HepG2 (cell line): ENCODE data around the gene SGMS1. TPM values are rescaled to one million over a fixed set of nuclear protein-coding genes. Genes with fewer than 3 reads are reported as not detected.

ENCODE experiments used
- ATAC-seq: fragments of 200-7000 bp; cut with Tn5 transposase; 3 replicates; pipeline ENCODE4 v1.9.1; 2020; ENCODE audit warnings: mild to moderate bottlenecking, moderate library complexity
- BruUV-seq: library from RNA; stranded (reverse); fragments of 400-500 nt; replicated peaks from 2 replicates; lab custom pipeline; 2021; lab: Mats Ljungman, UMichigan
- CTCF ChIA-PET: fragments of 300-600 bp; formaldehyde crosslinking; extraction: SDS; loops from one replicate; lab custom pipeline; 2021; ENCODE audit warnings: low total read pairs, inconsistent platforms, low intra/inter-chr PET ratio; lab: Yijun Ruan, JAX
- POLR2A ChIA-PET: fragments of 350-600 bp; sonication (Branson Sonifier 250); formaldehyde crosslinking; loops from one replicate; lab custom pipeline; 2020; ENCODE audit warnings: antibody characterized with exemption, inconsistent platforms; lab: Yijun Ruan, JAX
- DNase-seq: peaks from one replicate; pipeline ENCODE4 v3.0.0-alpha.2; 2015; ENCODE audit warnings: low spot score
- FAIRE-seq: peaks from 3 replicates; lab custom pipeline; 2011; peaks lifted over from hg19 to GRCh38; lab: Jason Lieb, UNC
- H2AFZ ChIP-seq: one replicate; pipeline ENCODE4 v1.6.1; 2011; ENCODE audit warnings: low read length, inconsistent platforms
- H3K27ac ChIP-seq: fragments of 300-600 bp; 3 replicates; pipeline ENCODE4 v1.8.0; 2011; ENCODE audit warnings: mixed run types, mild to moderate bottlenecking, mixed read lengths, low read length, inconsistent platforms; ENCODE audit not compliant: insufficient read depth; ENCODE audit errors: extremely low read length
- H3K27me3 ChIP-seq, 2 experiments: fragments of 200-600 bp in 1 of 2; 2 replicates in 1 of 2; 3 replicates in 1 of 2; pipeline versions ENCODE4 v1.6.0 to v1.8.0; 2011; ENCODE audit warnings: low read length in 2 of 2, mild to moderate bottlenecking in 2 of 2, moderate library complexity in 2 of 2, inconsistent platforms in 1 of 2; ENCODE audit not compliant: insufficient read depth in 2 of 2, control insufficient read depth in 1 of 2
- H3K36me3 ChIP-seq, 2 experiments: fragments of 200-600 bp in 1 of 2; replicated peaks in 1 of 2; 2 replicates in 1 of 2; 3 replicates in 1 of 2; pipeline versions ENCODE4 v1.5.1 to v1.8.0; 2011; ENCODE audit warnings: low read length in 2 of 2, inconsistent platforms in 1 of 2; ENCODE audit not compliant: insufficient read depth in 2 of 2, control insufficient read depth in 1 of 2
- H3K4me1 ChIP-seq: 2 replicates; pipeline ENCODE4 v1.5.1; 2012; ENCODE audit warnings: low read length, inconsistent platforms; ENCODE audit not compliant: insufficient read depth
- H3K4me2 ChIP-seq: 2 replicates; pipeline ENCODE4 v1.6.0; 2011; ENCODE audit warnings: low read depth, low read length, inconsistent platforms
- H3K4me3 ChIP-seq, 3 experiments: fragments of 200-600 bp in 1 of 3; sonication (generic), shearing (Covaris generic) in 1 of 3; replicated peaks in 1 of 3; 2 replicates each; pipeline ENCODE4 v1.5.1; 2011 to 2016; ENCODE audit warnings: low read length in 3 of 3, inconsistent platforms in 2 of 3, low read depth in 2 of 3, mild to moderate bottlenecking in 2 of 3, control low read depth in 1 of 3, mixed read lengths in 1 of 3; ENCODE audit not compliant: insufficient read depth in 1 of 3
- H3K79me2 ChIP-seq: one replicate; pipeline ENCODE4 v1.6.1; 2011; ENCODE audit warnings: low read length, inconsistent platforms; ENCODE audit not compliant: insufficient read depth
- H3K9ac ChIP-seq: 2 replicates; pipeline ENCODE4 v1.6.0; 2011; ENCODE audit warnings: mild to moderate bottlenecking, low read depth, low read length, inconsistent platforms; ENCODE audit not compliant: insufficient read depth
- H3K9me3 ChIP-seq: 2 replicates; pipeline ENCODE4 v1.5.1; 2012; ENCODE audit warnings: mild to moderate bottlenecking, low read length
- H4K20me1 ChIP-seq: 2 replicates; pipeline ENCODE4 v1.6.0; 2011; ENCODE audit warnings: inconsistent platforms, mild to moderate bottlenecking, low read length, moderate library complexity; ENCODE audit not compliant: insufficient read depth
- DNMT3B ChIP-seq: conservative IDR thresholded peaks from 2 replicates; pipeline ENCODE4 v1.6.1; 2016; ENCODE audit warnings: missing biosample characterization, control low read depth
- HNRNPLL ChIP-seq: fragments of 200-400 bp; formaldehyde crosslinking; IDR thresholded peaks from 2 replicates; pipeline ENCODE4 v1.6.1; 2017; ENCODE audit warnings: mild to moderate bottlenecking, low read depth, low read length; ENCODE audit not compliant: poor library complexity, severe bottlenecking
- NRL ChIP-seq: sonication (generic); formaldehyde crosslinking; IDR thresholded peaks from 2 replicates; pipeline ENCODE4 v1.5.0; 2020; ENCODE audit warnings: missing genetic modification reagents, mild to moderate bottlenecking, moderate library complexity, borderline replicate concordance
- ZBTB42 ChIP-seq: sonication (generic); formaldehyde crosslinking; IDR thresholded peaks from 2 replicates; pipeline ENCODE4 v1.5.0; 2020; ENCODE audit warnings: mild to moderate bottlenecking, missing genetic modification reagents
- ZNF274 ChIP-seq: sonication (generic); formaldehyde crosslinking; IDR thresholded peaks from 2 replicates; pipeline ENCODE4 v1.5.1; 2020; ENCODE audit warnings: mild to moderate bottlenecking, missing genetic modification reagents
- ZNF616 ChIP-seq: sonication (generic); formaldehyde crosslinking; IDR thresholded peaks from 2 replicates; pipeline ENCODE4 v1.5.0; 2020; ENCODE audit warnings: low read depth, mild to moderate bottlenecking, missing genetic modification reagents
- WGBS: methylation state at CpG from one replicate; pipeline ENCODE4 v1.1.6; 2017; ENCODE audit warnings: low lambda C conversion rate; 5-methylcytosine and 5-hydroxymethylcytosine counted together
- in situ Hi-C: cut with HindIII; loops from 2 replicates; pipeline ENCODE4 v1.10.0; 2017; ENCODE audit warnings: low pct_unique_long_range_greater_than_20kb; ENCODE audit not compliant: extremely low pct_ligation_motif_present
- intact Hi-C: fragments of 100-400 bp; cut with micrococcal nuclease; formaldehyde crosslinking; loops from one replicate; pipeline ENCODE4 v1.10.0; 2022; ENCODE audit not compliant: unreplicated experiment
- polyA plus RNA-seq, 8 experiments: library from polyadenylated mRNA; depleted of rRNA in 3 of 8; stranded (reverse) in 7 of 8; unstranded in 1 of 8; fragments of >200 nt; fragmentation: Illumina TruSeq in 4 of 8; extraction: Trizol in 4 of 8; gene quantifications; 2 replicates each; pipeline versions ENCODE4 v1.2.1 to v1.2.3, GENCODE V29; 2011 to 2016; ENCODE audit warnings: low read depth in 4 of 8, missing spikeins in 1 of 8, mixed read lengths in 1 of 8; ENCODE audit not compliant: insufficient read depth in 1 of 8
- total RNA-seq, 5 experiments: library from RNA; depleted of rRNA; stranded (reverse); fragments of >200 nt; fragmentation: Illumina TruSeq; extraction: Trizol; gene quantifications; 2 replicates each; pipeline ENCODE4 v1.2.3, GENCODE V29; 2016; ENCODE audit warnings: low read depth in 1 of 5
- TF ChIP-seq, protein P1 (sequence below): sonication (generic); formaldehyde crosslinking; IDR thresholded peaks from 2 replicates; pipeline ENCODE4 v1.5.1; 2020; ENCODE audit warnings: mild to moderate bottlenecking, missing genetic modification reagents, borderline replicate concordance
- TF ChIP-seq, protein P2 (sequence below): sonication (generic); formaldehyde crosslinking; conservative IDR thresholded peaks from 2 replicates; pipeline ENCODE4 v1.8.0; 2022; ENCODE audit warnings: low read depth, missing genetic modification reagents
- TF ChIP-seq, protein P3 (sequence below): sonication (generic); formaldehyde crosslinking; IDR thresholded peaks from 2 replicates; pipeline ENCODE4 v1.4.0; 2020; ENCODE audit warnings: missing genetic modification reagents
- TF ChIP-seq, protein P4 (sequence below): sonication (generic); formaldehyde crosslinking; IDR thresholded peaks from 2 replicates; pipeline ENCODE4 v1.5.0; 2020; ENCODE audit warnings: missing genetic modification reagents

The SGMS1 gene
- total and polyA plus RNA-seq, 2 of the 13 experiments (the other 11 are each of a cell fraction or from before 2014, with no cell fraction given): 6.5 to 15.1 TPM

DNA sequence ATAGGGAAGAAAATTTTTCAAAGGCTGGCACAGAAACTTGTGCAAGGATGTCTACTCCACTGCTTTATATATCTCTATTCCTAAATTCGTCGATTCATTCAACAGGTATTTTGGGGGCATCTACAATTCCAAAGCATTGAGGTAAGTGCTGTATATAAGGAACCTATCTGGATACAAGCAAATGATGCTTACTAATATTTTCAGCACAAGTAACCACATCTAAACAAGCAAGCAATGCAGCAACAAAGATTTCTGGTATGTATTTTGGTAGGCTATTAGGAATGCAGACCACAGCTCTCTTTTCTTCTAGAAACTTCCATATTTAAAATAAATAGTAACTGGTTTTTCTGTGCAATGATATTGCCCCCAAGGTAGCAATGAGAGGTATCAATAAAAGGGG is 183.9 kb downstream of the SGMS1 start (continued):
- TF ChIP-seq, protein P1, sequence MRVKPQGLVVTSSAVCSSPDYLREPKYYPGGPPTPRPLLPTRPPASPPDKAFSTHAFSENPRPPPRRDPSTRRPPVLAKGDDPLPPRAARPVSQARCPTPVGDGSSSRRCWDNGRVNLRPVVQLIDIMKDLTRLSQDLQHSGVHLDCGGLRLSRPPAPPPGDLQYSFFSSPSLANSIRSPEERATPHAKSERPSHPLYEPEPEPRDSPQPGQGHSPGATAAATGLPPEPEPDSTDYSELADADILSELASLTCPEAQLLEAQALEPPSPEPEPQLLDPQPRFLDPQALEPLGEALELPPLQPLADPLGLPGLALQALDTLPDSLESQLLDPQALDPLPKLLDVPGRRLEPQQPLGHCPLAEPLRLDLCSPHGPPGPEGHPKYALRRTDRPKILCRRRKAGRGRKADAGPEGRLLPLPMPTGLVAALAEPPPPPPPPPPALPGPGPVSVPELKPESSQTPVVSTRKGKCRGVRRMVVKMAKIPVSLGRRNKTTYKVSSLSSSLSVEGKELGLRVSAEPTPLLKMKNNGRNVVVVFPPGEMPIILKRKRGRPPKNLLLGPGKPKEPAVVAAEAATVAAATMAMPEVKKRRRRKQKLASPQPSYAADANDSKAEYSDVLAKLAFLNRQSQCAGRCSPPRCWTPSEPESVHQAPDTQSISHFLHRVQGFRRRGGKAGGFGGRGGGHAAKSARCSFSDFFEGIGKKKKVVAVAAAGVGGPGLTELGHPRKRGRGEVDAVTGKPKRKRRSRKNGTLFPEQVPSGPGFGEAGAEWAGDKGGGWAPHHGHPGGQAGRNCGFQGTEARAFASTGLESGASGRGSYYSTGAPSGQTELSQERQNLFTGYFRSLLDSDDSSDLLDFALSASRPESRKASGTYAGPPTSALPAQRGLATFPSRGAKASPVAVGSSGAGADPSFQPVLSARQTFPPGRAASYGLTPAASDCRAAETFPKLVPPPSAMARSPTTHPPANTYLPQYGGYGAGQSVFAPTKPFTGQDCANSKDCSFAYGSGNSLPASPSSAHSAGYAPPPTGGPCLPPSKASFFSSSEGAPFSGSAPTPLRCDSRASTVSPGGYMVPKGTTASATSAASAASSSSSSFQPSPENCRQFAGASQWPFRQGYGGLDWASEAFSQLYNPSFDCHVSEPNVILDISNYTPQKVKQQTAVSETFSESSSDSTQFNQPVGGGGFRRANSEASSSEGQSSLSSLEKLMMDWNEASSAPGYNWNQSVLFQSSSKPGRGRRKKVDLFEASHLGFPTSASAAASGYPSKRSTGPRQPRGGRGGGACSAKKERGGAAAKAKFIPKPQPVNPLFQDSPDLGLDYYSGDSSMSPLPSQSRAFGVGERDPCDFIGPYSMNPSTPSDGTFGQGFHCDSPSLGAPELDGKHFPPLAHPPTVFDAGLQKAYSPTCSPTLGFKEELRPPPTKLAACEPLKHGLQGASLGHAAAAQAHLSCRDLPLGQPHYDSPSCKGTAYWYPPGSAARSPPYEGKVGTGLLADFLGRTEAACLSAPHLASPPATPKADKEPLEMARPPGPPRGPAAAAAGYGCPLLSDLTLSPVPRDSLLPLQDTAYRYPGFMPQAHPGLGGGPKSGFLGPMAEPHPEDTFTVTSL: no peak
- TF ChIP-seq NRL (CRISPR knock-in tag) (no peak), DNMT3B (CRISPR knock-in tag) (no peak)

DNA sequence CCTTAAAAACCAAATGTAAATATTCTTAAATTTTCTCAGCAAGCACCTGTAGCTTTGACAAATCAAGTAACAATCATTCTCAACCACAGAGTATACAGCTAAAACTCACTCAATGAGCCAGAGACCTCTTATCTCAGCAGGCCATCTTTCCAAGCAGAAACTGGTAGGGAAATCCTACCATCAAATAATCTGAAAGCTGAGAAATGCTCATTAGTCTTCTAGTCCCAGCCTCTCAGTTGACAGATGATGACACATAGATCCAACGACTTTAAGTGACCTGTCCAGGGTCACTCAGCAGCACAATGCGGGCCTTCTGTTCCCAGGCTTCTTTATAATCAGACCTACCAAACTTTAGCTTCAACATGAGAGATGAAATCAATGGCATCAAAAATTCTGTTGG is 184.6 kb downstream of the SGMS1 start:
- no peak overlapping the region for H3K9ac ChIP-seq
- no peaks in the 10 kb centered on the region for H3K27me3 ChIP-seq
- no peaks in the 10 kb centered on the region for H3K9me3 ChIP-seq
- CTCF ChIA-PET: no interaction called here
- intact Hi-C loops: no loop called here
- H2AFZ ChIP-seq: no peak overlapping the region
- FAIRE-seq (no peak), ATAC-seq (no peak), DNase-seq (no peak)
- no peak overlapping the region for H3K27ac ChIP-seq
- H3K4me1 ChIP-seq: no peaks in the 10 kb centered on the region
- no peaks in the 10 kb centered on the region for H3K36me3 ChIP-seq
- H4K20me1 ChIP-seq: no peaks in the 10 kb centered on the region
- 85% methylated on average over 2 of the region's 2 CpGs for WGBS
- POLR2A ChIA-PET: no interaction called here
- no peaks in the 10 kb centered on the region for H3K79me2 ChIP-seq
- in situ Hi-C loops: no loop called here
- no peak overlapping the region for H3K4me2 ChIP-seq
- BruUV-seq: no TSS peak
- H3K4me3 ChIP-seq: no peak overlapping the region
- TF ChIP-seq ZNF616 (CRISPR knock-in tag): no peak
- TF ChIP-seq ZNF274 (CRISPR knock-in tag): no peak
- TF ChIP-seq, protein P2, sequence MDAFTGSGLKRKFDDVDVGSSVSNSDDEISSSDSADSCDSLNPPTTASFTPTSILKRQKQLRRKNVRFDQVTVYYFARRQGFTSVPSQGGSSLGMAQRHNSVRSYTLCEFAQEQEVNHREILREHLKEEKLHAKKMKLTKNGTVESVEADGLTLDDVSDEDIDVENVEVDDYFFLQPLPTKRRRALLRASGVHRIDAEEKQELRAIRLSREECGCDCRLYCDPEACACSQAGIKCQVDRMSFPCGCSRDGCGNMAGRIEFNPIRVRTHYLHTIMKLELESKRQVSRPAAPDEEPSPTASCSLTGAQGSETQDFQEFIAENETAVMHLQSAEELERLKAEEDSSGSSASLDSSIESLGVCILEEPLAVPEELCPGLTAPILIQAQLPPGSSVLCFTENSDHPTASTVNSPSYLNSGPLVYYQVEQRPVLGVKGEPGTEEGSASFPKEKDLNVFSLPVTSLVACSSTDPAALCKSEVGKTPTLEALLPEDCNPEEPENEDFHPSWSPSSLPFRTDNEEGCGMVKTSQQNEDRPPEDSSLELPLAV: no peak
- TF ChIP-seq ZBTB42: no peak
- no peak for TF ChIP-seq DNMT3B (CRISPR knock-in tag)
- TF ChIP-seq, protein P3, sequence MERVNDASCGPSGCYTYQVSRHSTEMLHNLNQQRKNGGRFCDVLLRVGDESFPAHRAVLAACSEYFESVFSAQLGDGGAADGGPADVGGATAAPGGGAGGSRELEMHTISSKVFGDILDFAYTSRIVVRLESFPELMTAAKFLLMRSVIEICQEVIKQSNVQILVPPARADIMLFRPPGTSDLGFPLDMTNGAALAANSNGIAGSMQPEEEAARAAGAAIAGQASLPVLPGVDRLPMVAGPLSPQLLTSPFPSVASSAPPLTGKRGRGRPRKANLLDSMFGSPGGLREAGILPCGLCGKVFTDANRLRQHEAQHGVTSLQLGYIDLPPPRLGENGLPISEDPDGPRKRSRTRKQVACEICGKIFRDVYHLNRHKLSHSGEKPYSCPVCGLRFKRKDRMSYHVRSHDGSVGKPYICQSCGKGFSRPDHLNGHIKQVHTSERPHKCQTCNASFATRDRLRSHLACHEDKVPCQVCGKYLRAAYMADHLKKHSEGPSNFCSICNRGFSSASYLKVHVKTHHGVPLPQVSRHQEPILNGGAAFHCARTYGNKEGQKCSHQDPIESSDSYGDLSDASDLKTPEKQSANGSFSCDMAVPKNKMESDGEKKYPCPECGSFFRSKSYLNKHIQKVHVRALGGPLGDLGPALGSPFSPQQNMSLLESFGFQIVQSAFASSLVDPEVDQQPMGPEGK (CRISPR knock-in tag): no peak
- no peak for TF ChIP-seq HNRNPLL
- TF ChIP-seq, protein P4, sequence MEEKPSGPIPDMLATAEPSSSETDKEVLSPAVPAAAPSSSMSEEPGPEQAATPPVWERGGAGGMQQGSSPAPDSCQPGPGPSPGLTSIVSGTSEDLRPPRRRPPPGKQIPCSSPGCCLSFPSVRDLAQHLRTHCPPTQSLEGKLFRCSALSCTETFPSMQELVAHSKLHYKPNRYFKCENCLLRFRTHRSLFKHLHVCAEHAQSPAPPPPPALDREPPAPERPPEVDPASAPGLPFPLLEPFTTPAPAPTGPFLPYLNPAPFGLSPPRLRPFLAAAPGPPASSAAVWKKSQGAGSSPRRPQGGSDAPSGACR (CRISPR knock-in tag): no peak
